Right renal pelvis (tissue), 4 donors: ENCODE results near the gene ADAM12. TPM values are rescaled to one million over a fixed set of nuclear protein-coding genes. Genes with fewer than 3 reads are reported as not detected.
"Not testable (repeated sequence)": the region's sequence is repeated elsewhere in the genome, so short reads cannot be mapped to it uniquely, and the experiment has no call there.

Experiments used
- DNase-seq, 4 donors: peaks; one replicate each; pipeline ENCODE4 v3.0.0-alpha.2; 2013; ENCODE audit warnings: low read depth in 4 of 4, low spot score in 3 of 4, missing footprints in 1 of 4
- polyA plus RNA-seq, 4 donors: library from polyadenylated mRNA; unstranded; fragments of 120-200 nt; gene quantifications; one replicate each; pipeline ENCODE4 v1.2.1, GENCODE V29; 2013; ENCODE audit not compliant: insufficient read length in 4 of 4

The ADAM12 gene
- polyA plus RNA-seq, 4 donors: 17.9 to 29.0 (median 27.5) TPM

- no peak for DNase-seq
Observed at GRCh38 chr10:126407831-126408230, 19.6 kb upstream of the ADAM12 start.

DNA sequence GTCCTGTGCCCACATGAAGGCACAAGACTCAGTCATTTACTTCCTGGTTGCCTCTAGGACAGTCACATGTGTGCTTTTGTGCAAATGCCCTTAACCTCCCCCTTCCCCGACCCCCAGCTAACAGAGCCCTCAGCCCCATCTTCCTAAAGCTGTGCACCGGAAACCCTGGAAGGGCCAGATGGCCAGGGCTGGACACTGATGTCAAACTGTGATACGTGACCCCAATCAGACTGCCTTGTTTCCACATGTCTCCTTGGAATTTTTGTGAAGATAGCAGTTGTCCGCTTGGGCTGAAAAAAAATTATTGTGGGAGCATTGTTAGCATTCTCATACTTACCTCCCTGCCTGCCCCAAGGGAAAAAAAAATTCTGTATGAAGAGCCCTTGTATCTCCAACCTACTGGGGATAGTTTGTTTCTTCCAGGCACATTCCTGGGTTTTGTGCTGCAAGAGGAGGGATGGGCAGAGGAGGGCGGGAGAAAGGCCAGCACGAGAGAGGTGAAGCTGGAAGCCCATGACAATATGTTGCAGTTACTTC, 17.0 kb upstream of the ADAM12 start:
- DNase-seq: no peak

- DNase-seq: no peak
Observed at GRCh38 chr10:126402721-126403695, 14.7 kb upstream of the ADAM12 start.

- no peak for DNase-seq
Observed at GRCh38 chr10:126400641-126401040, 12.4 kb upstream of the ADAM12 start.

GRCh38 chr10:126398924-126399323, 10.6 kb upstream of the ADAM12 start:
- no peak for DNase-seq

DNA sequence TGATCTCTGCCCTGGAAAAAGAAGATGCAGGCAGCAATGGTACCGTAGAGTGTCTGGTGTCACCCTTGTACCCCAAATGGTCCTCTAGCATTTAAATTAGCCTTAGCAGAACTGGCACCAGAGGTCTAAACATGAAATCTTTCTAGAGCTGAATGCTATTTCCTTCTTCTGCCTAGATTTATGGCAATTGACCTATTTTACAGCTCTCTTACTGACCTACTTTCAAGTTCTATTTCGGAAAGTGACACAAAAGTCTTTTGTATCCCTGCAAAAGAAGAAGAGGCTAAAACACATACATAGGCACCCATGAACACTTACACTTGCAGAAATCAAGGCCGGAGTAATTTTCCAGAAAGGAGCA, 10.1 kb upstream of the ADAM12 start:
- no peak for DNase-seq

- no peak for DNase-seq
Observed at GRCh38 chr10:126397640-126398382, 9.5 kb upstream of the ADAM12 start.

GRCh38 chr10:126397156-126397555, 8.9 kb upstream of the ADAM12 start:
- DNase-seq: no peak

GRCh38 chr10:126394948-126395347, 6.7 kb upstream of the ADAM12 start:
- no peak for DNase-seq

GRCh38 chr10:126393076-126393475, 4.8 kb upstream of the ADAM12 start:
- DNase-seq: no peak

DNA sequence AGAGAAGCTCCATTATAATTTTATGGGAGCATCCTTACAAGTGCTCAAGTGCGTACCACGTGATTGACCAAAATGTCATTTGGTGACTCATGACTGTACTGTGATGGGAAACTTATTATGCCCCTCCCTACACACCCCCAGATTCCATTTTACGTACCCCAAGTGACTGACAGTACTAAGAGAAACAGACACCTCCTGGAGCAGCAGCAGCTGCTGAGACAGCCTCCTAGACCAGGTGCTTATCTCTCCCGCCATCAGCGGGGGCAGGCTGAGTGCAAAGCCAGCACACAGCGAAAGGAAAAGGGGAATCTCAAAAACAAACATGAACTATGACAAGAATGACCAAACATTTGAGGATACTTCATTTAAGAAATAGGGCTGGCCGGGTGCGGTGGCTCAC, 4.2 kb upstream of the ADAM12 start:
- no peak for DNase-seq

DNA sequence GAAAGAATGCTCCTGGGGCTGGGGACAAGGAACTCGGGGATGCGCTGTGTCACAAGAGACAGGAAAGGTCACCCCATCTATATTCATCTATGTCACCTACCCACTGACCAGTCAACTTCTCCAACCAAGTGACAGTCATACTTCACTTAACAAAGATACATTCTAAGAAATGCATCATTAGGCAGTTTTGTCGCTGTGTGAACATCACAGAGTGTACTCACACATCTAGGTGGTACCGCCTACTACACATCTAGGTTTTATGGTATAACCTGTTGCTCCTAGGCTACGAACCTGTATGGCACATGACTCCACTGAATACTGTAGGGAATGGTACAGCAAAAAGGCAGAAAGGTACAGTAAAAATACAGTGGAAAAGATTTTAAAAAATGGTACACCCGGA, 3.8 kb upstream of the ADAM12 start:
- no peak for DNase-seq

GRCh38 chr10:126391192-126391885, 3.1 kb upstream of the ADAM12 start:
- no peak for DNase-seq

DNA sequence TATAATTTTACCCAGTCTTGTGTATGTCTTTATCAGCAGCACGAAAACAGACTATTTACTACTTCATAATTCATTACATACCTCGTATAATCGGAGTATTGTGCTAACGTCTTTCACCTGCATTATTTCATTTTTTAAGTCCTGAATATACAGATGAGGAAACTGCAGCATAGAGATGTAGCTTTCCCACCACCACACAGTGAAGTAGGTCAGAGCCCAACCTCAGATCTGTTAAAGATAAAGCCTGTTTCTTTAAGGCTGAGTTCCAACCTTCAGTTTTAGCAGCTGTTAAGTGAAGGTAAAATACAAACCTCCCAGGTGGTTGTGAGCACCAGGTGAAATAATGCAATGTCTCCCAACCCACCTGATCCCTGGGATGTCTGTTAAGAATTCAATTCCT, 2.0 kb upstream of the ADAM12 start:
- no peak for DNase-seq

GRCh38 chr10:126387041-126387921, 996 bp downstream of the ADAM12 start:
- peak in 3 of 4 donors; percentile 56 to 60 (median 57) for DNase-seq

GRCh38 chr10:126384269-126384873, 3.9 kb downstream of the ADAM12 start:
- no peak for DNase-seq

GRCh38 chr10:126380352-126381076, 7.8 kb downstream of the ADAM12 start:
- DNase-seq: no peak

GRCh38 chr10:126379166-126379565, 9.1 kb downstream of the ADAM12 start:
- not testable (repeated sequence) for DNase-seq

- no peak for DNase-seq
Observed at GRCh38 chr10:126376956-126377355, 11.3 kb downstream of the ADAM12 start.
